Liver (tissue), 9 donors: ENCODE data around the gene CCNYL1. TPM values are rescaled to one million over a fixed set of nuclear protein-coding genes. Genes with fewer than 3 reads are reported as not detected.

Source experiments
- DNase-seq: peaks from one replicate; pipeline ENCODE4 v3.0.0-alpha.2; 2017; ENCODE audit warnings: low spot score
- H3K27ac ChIP-seq, 2 donors: one replicate each; pipeline ENCODE4 v1.7.0; 2013; ENCODE audit warnings: inconsistent platforms in 2 of 2, low read length in 2 of 2, control low read depth in 1 of 2, low read depth in 1 of 2, mild to moderate bottlenecking in 1 of 2
- H3K27me3 ChIP-seq, 4 donors: one replicate each; pipeline versions ENCODE4 v1.6.1 to v1.7.0; 2013; ENCODE audit warnings: low read length in 3 of 4, inconsistent platforms in 1 of 4, mild to moderate bottlenecking in 1 of 4, moderate library complexity in 1 of 4; ENCODE audit not compliant: control insufficient read depth in 4 of 4, insufficient read depth in 4 of 4
- H3K36me3 ChIP-seq, 4 donors: one replicate each; pipeline versions ENCODE4 v1.6.1 to v1.7.0; 2013; ENCODE audit warnings: low read length in 3 of 4, mild to moderate bottlenecking in 3 of 4, low read depth in 1 of 4, moderate library complexity in 1 of 4; ENCODE audit not compliant: control insufficient read depth in 4 of 4, insufficient read depth in 3 of 4
- H3K4me1 ChIP-seq, 4 donors: one replicate each; pipeline versions ENCODE4 v1.6.1 to v1.7.0; 2013; ENCODE audit warnings: low read length in 3 of 4, mild to moderate bottlenecking in 3 of 4, moderate library complexity in 1 of 4; ENCODE audit not compliant: control insufficient read depth in 4 of 4, insufficient read depth in 4 of 4
- H3K4me3 ChIP-seq, 3 donors: one replicate each; pipeline versions ENCODE4 v1.6.1 to v1.7.0; 2013; ENCODE audit warnings: low read length in 3 of 3, control low read depth in 1 of 3, low read depth in 1 of 3, mild to moderate bottlenecking in 1 of 3
- H3K9ac ChIP-seq, 2 donors: one replicate each; pipeline ENCODE4 v1.7.0; 2013; ENCODE audit warnings: low read length in 2 of 2, mild to moderate bottlenecking in 2 of 2, moderate library complexity in 2 of 2, control low read depth in 1 of 2, low read depth in 1 of 2
- H3K9me3 ChIP-seq, 4 donors: one replicate each; pipeline versions ENCODE4 v1.6.1 to v1.7.0; 2013; ENCODE audit warnings: low read length in 3 of 4; ENCODE audit not compliant: control insufficient read depth in 4 of 4
- ATF3 ChIP-seq: IDR thresholded peaks from 2 replicates; pipeline ENCODE4 v1.6.1; 2016; ENCODE audit warnings: antibody characterized with exemption
- CTCF ChIP-seq: fragments of 150-350 bp; IDR thresholded peaks from 2 replicates; pipeline ENCODE4 v1.5.1; 2017; ENCODE audit warnings: improper control_type of control experiment, low read depth, low read length; ENCODE audit not compliant: missing input control
- EGR1 ChIP-seq, 2 donors: IDR thresholded peaks; 2 replicates each; pipeline ENCODE4 v1.6.1; 2016 to 2018; ENCODE audit warnings: antibody characterized with exemption in 2 of 2, low read depth in 2 of 2
- FOXA1 ChIP-seq: IDR thresholded peaks from 2 replicates; pipeline ENCODE4 v1.6.1; 2016; ENCODE audit warnings: antibody characterized with exemption
- FOXA2 ChIP-seq: IDR thresholded peaks from 2 replicates; pipeline ENCODE4 v1.6.1; 2016; ENCODE audit warnings: antibody characterized with exemption
- GABPA ChIP-seq, 2 donors: IDR thresholded peaks in 1 of 2; conservative IDR thresholded peaks in 1 of 2; 2 replicates each; pipeline ENCODE4 v1.6.1; 2016; ENCODE audit warnings: antibody characterized with exemption in 2 of 2, mild to moderate bottlenecking in 1 of 2, moderate library complexity in 1 of 2
- HNF4A ChIP-seq, 2 donors: conservative IDR thresholded peaks; 2 replicates each; pipeline ENCODE4 v1.6.1; 2016; ENCODE audit warnings: antibody characterized with exemption in 2 of 2, mild to moderate bottlenecking in 2 of 2
- HNF4G ChIP-seq: IDR thresholded peaks from 2 replicates; pipeline ENCODE4 v1.6.1; 2016; ENCODE audit warnings: antibody characterized with exemption
- JUND ChIP-seq, 2 donors: IDR thresholded peaks; 2 replicates each; pipeline ENCODE4 v1.6.1; 2016; ENCODE audit warnings: antibody characterized with exemption in 2 of 2
- MAX ChIP-seq: IDR thresholded peaks from 2 replicates; pipeline ENCODE4 v1.6.1; 2016; ENCODE audit warnings: antibody characterized with exemption
- NR2F2 ChIP-seq: IDR thresholded peaks from 2 replicates; pipeline ENCODE4 v1.6.1; 2016; ENCODE audit warnings: antibody characterized with exemption
- RAD21 ChIP-seq, 2 donors: IDR thresholded peaks; 2 replicates each; pipeline ENCODE4 v1.6.1; 2016; ENCODE audit warnings: antibody characterized with exemption in 2 of 2, mild to moderate bottlenecking in 2 of 2
- REST ChIP-seq: IDR thresholded peaks from 2 replicates; pipeline ENCODE4 v1.6.1; 2016; ENCODE audit warnings: antibody characterized with exemption, mild to moderate bottlenecking
- RXRA ChIP-seq, 2 donors: IDR thresholded peaks; 2 replicates each; pipeline ENCODE4 v1.6.1; 2017 to 2018; ENCODE audit warnings: antibody characterized with exemption in 2 of 2, mild to moderate bottlenecking in 1 of 2
- SP1 ChIP-seq: IDR thresholded peaks from 2 replicates; pipeline ENCODE4 v1.6.1; 2018; ENCODE audit warnings: antibody characterized with exemption, mild to moderate bottlenecking
- TAF1 ChIP-seq: conservative IDR thresholded peaks from 2 replicates; pipeline ENCODE4 v1.6.1; 2016; ENCODE audit warnings: antibody characterized with exemption, mild to moderate bottlenecking
- YY1 ChIP-seq: IDR thresholded peaks from 2 replicates; pipeline ENCODE4 v1.6.1; 2016; ENCODE audit warnings: antibody characterized with exemption, mild to moderate bottlenecking
- ZBTB33 ChIP-seq: IDR thresholded peaks from 2 replicates; pipeline ENCODE4 v1.6.1; 2016; ENCODE audit warnings: antibody characterized with exemption
- WGBS: extraction: QIAGEN DNeasy Blood & Tissue Kit; methylation state at CpG from one replicate; pipeline ENCODE4 v1.1.7; 2013; 5-methylcytosine and 5-hydroxymethylcytosine counted together
- polyA plus RNA-seq, 2 donors: library from polyadenylated mRNA; stranded (reverse) in 1 of 2; unstranded in 1 of 2; fragments of 200-250 nt in 1 of 2; fragments of >200 nt in 1 of 2; fragmentation: Nextera tagmentation in 1 of 2; extraction: Ambion mirVana in 1 of 2; gene quantifications; one replicate each; pipeline versions ENCODE4 v1.2.1 to v1.2.3, GENCODE V29; 2013 to 2015
- total RNA-seq, 2 donors: library from RNA; depleted of rRNA; stranded (reverse); fragments of >200 nt; gene quantifications; one replicate each; pipeline ENCODE4 v1.2.3, GENCODE V29; 2014
- donor health status: healthy.
- donor health status: healthy.
- donor health status: healthy.
- donor health status: healthy.
- donor health status: healthy.

CCNYL1 gene
- total and polyA plus RNA-seq, 4 donors: 5.8 to 9.3 (median 8.2) TPM

- H3K27ac ChIP-seq: peak overlapping the region; percentile 17 to 40
- no peak for DNase-seq
- H3K4me1 ChIP-seq: peaks cover 6 to 31% (median 19%) of the 10 kb centered on the region in 4 donors
- no peaks in the 10 kb centered on the region for H3K27me3 ChIP-seq
- H3K9me3 ChIP-seq: no peaks in the 10 kb centered on the region
- no peak overlapping the region for H3K9ac ChIP-seq
- TF ChIP-seq RAD21 (IDR thresholded peaks at IDR 0.05) (peak in 1 of 2 donors; percentile 28), ZBTB33 (no peak), JUND (IDR thresholded peaks at IDR 0.05) (no peak), HNF4A (conservative IDR thresholded peaks at IDR 0.05) (peak in 1 of 2 donors; percentile 7), RXRA (IDR thresholded peaks at IDR 0.05) (peak; percentile 4 to 11), ATF3 (no peak), SP1 (no peak), TAF1 (no peak), YY1 (no peak), GABPA (IDR thresholded peaks at IDR 0.05 in 1 of 2, conservative IDR thresholded peaks at IDR 0.05 in 1 of 2) (no peak)
- 38% methylated on average over 8 of the region's 8 CpGs for WGBS
- no peaks in the 10 kb centered on the region for H3K36me3 ChIP-seq
- H3K4me3 ChIP-seq: no peak overlapping the region
Measured at GRCh38 chr2:207796585-207797350, 85.3 kb downstream of the CCNYL1 start.

GRCh38 chr2:207801259-207801658 lies 89.8 kb downstream of the CCNYL1 start:
- no peak for DNase-seq
- peaks cover 6 to 42% (median 23%) of the 10 kb centered on the region in 4 donors for H3K4me1 ChIP-seq
- peak overlapping the region; percentile 72 to 80 for H3K27ac ChIP-seq
- H3K36me3 ChIP-seq: no peaks in the 10 kb centered on the region
- peak overlapping the region in 1 of 2 donors; percentile 12 for H3K9ac ChIP-seq
- 18% methylated on average over 3 of the region's 3 CpGs for WGBS
- H3K27me3 ChIP-seq: no peaks in the 10 kb centered on the region
- TF ChIP-seq EGR1 (IDR thresholded peaks at IDR 0.05; ENCODE audit: low read depth in 2 of 2): peak in 1 of 2 donors; percentile 20
- TF ChIP-seq NR2F2: no peak
- TF ChIP-seq ZBTB33: no peak
- TF ChIP-seq GABPA (IDR thresholded peaks at IDR 0.05 in 1 of 2, conservative IDR thresholded peaks at IDR 0.05 in 1 of 2): no peak
- TF ChIP-seq YY1: no peak
- TF ChIP-seq CTCF: no peak
- TF ChIP-seq TAF1: peak; percentile 31
- peak in 1 of 2 donors; percentile 6 for TF ChIP-seq JUND (IDR thresholded peaks at IDR 0.05)
- TF ChIP-seq REST: peak; percentile 54
- peak; percentile 48 to 66 for TF ChIP-seq RXRA (IDR thresholded peaks at IDR 0.05)
- TF ChIP-seq FOXA1: peak; percentile 54
- TF ChIP-seq HNF4A (conservative IDR thresholded peaks at IDR 0.05): peak; percentile 42 to 60
- peak; percentile 67 for TF ChIP-seq FOXA2
- peak; percentile 72 for TF ChIP-seq ATF3
- peak; percentile 67 for TF ChIP-seq SP1
- peak; percentile 21 for TF ChIP-seq HNF4G
- peak; percentile 47 to 57 for TF ChIP-seq RAD21 (IDR thresholded peaks at IDR 0.05)
- no peak for TF ChIP-seq MAX
- no peak overlapping the region for H3K4me3 ChIP-seq
- H3K9me3 ChIP-seq: no peaks in the 10 kb centered on the region
